H1 (cell line): ENCODE data around the gene POLDIP2. TPM values are rescaled to one million over a fixed set of nuclear protein-coding genes. Genes with fewer than 3 reads are reported as not detected.

Experiments used
- CTCF ChIA-PET: fragments of 300-600 bp; sonication (Branson Sonifier 250); formaldehyde crosslinking; loops from one replicate; lab custom pipeline; 2021; ENCODE audit not compliant: partially characterized antibody; lab: Charles Lee
- POLR2A ChIA-PET: fragments of 300-600 bp; sonication (Branson Sonifier 250); formaldehyde crosslinking; loops from one replicate; lab custom pipeline; 2021; ENCODE audit warnings: inconsistent platforms; ENCODE audit not compliant: partially characterized antibody; lab: Charles Lee
- DNase-seq, 2 experiments: peaks; one replicate each; pipeline versions ENCODE4 v3.0.0 to v3.0.0-alpha.2; 2010 to 2022; ENCODE audit warnings: low spot score in 2 of 2, low read depth in 1 of 2, mixed read lengths in 1 of 2
- FAIRE-seq: peaks from 2 replicates; lab custom pipeline; 2011; peaks lifted over from hg19 to GRCh38; lab: Jason Lieb, UNC
- H2AFZ ChIP-seq: 2 replicates; pipeline ENCODE4 v1.8.1; 2012; ENCODE audit warnings: low read length, inconsistent platforms
- H2AK5ac ChIP-seq: 2 replicates; pipeline ENCODE4 v1.6.1; 2013; ENCODE audit warnings: low read depth, low read length
- H2BK120ac ChIP-seq: replicated peaks from 2 replicates; pipeline ENCODE3; 2013; ENCODE audit warnings: low read depth, low read length, inconsistent platforms
- H2BK12ac ChIP-seq: 2 replicates; pipeline ENCODE4 v1.6.1; 2013; ENCODE audit warnings: low read depth, low read length
- H2BK15ac ChIP-seq: 2 replicates; pipeline ENCODE4 v1.6.1; 2013; ENCODE audit warnings: low read length
- H2BK20ac ChIP-seq: 2 replicates; pipeline ENCODE4 v1.6.1; 2013; ENCODE audit warnings: low read length
- H2BK5ac ChIP-seq: 2 replicates; pipeline ENCODE4 v1.6.1; 2013; ENCODE audit warnings: low read depth, low read length
- H3K14ac ChIP-seq: 2 replicates; pipeline ENCODE4 v1.6.1; 2013; ENCODE audit warnings: inconsistent platforms; ENCODE audit not compliant: insufficient read length
- H3K18ac ChIP-seq: 2 replicates; pipeline ENCODE4 v1.6.1; 2013; ENCODE audit warnings: low read length; ENCODE audit errors: extremely low read depth
- H3K23ac ChIP-seq: 2 replicates; pipeline ENCODE4 v1.6.1; 2013; ENCODE audit warnings: inconsistent platforms; ENCODE audit not compliant: insufficient read length
- H3K23me2 ChIP-seq: 2 replicates; pipeline ENCODE4 v1.6.1; 2013; ENCODE audit warnings: low read depth, low read length
- H3K27ac ChIP-seq: 2 replicates; pipeline ENCODE4 v1.6.1; 2011; ENCODE audit warnings: low read depth, low read length, inconsistent platforms
- H3K27me3 ChIP-seq, 4 experiments: replicated peaks in 1 of 4; 1 replicate in 1 of 4; 2 replicates in 3 of 4; pipeline versions ENCODE4 v1.6.1 to v1.8.1; 2011 to 2013; ENCODE audit warnings: low read length in 3 of 4, mild to moderate bottlenecking in 3 of 4, inconsistent platforms in 2 of 4, mixed read lengths in 2 of 4, moderate library complexity in 1 of 4; ENCODE audit not compliant: control insufficient read depth in 3 of 4, insufficient read depth in 3 of 4; ENCODE audit errors: extremely low read depth in 1 of 4
- H3K36me3 ChIP-seq, 4 experiments: 2 replicates each; pipeline versions ENCODE4 v1.6.1 to v1.8.1; 2011 to 2013; ENCODE audit warnings: mild to moderate bottlenecking in 4 of 4, low read length in 3 of 4, moderate library complexity in 2 of 4, control low read depth in 1 of 4, inconsistent platforms in 1 of 4; ENCODE audit not compliant: insufficient read depth in 4 of 4, control insufficient read depth in 2 of 4
- H3K4ac ChIP-seq: replicated peaks from 2 replicates; pipeline ENCODE3; 2013; ENCODE audit warnings: low read length, low read depth, mixed read lengths, inconsistent platforms; ENCODE audit not compliant: insufficient read length
- H3K4me1 ChIP-seq, 4 experiments: replicated peaks in 1 of 4; 1 replicate in 1 of 4; 2 replicates in 3 of 4; pipeline versions ENCODE4 v1.6.1 to v1.8.1; 2011 to 2013; ENCODE audit warnings: low read length in 3 of 4, inconsistent platforms in 2 of 4, mixed read lengths in 1 of 4; ENCODE audit not compliant: insufficient read depth in 4 of 4, control insufficient read depth in 3 of 4
- H3K4me2 ChIP-seq, 2 experiments: 2 replicates each; pipeline versions ENCODE4 v1.6.1 to v1.8.1; 2011 to 2013; ENCODE audit warnings: low read depth in 2 of 2, low read length in 2 of 2, control low read depth in 1 of 2, inconsistent platforms in 1 of 2, mild to moderate bottlenecking in 1 of 2; ENCODE audit not compliant: insufficient read depth in 1 of 2
- H3K4me3 ChIP-seq, 4 experiments: fragments of 200-600, 300-600 bp in 1 of 4; sonication (generic), shearing (Covaris generic), sonication (Bioruptor Twin) in 1 of 4; 2 replicates each; pipeline versions ENCODE4 v1.5.1 to v1.8.1; 2011 to 2016; ENCODE audit warnings: low read length in 4 of 4, low read depth in 3 of 4, control low read depth in 2 of 4, inconsistent platforms in 2 of 4, mild to moderate bottlenecking in 2 of 4, mixed read lengths in 1 of 4, moderate library complexity in 1 of 4; ENCODE audit not compliant: insufficient read depth in 2 of 4; ENCODE audit errors: extremely low read depth in 1 of 4
- H3K56ac ChIP-seq: replicated peaks from 2 replicates; pipeline ENCODE3; 2013; ENCODE audit warnings: low read depth, mild to moderate bottlenecking, mixed read lengths, low read length, inconsistent platforms; ENCODE audit not compliant: insufficient read length
- H3K79me1 ChIP-seq: 2 replicates; pipeline ENCODE4 v1.6.1; 2013; ENCODE audit warnings: low read depth, low read length, control low read depth
- H3K79me2 ChIP-seq, 2 experiments: 2 replicates each; pipeline versions ENCODE4 v1.6.1 to v1.8.1; 2012 to 2013; ENCODE audit warnings: low read length in 2 of 2, mild to moderate bottlenecking in 2 of 2, inconsistent platforms in 1 of 2; ENCODE audit not compliant: insufficient read depth in 2 of 2, control insufficient read depth in 1 of 2
- H3K9ac ChIP-seq, 4 experiments: replicated peaks in 1 of 4; 1 replicate in 1 of 4; 2 replicates in 3 of 4; pipeline versions ENCODE4 v1.6.1 to v1.8.1; 2011 to 2013; ENCODE audit warnings: low read depth in 3 of 4, low read length in 3 of 4, control low read depth in 2 of 4, mild to moderate bottlenecking in 2 of 4, moderate library complexity in 2 of 4, inconsistent platforms in 1 of 4; ENCODE audit errors: extremely low read depth in 1 of 4
- H3K9me3 ChIP-seq, 2 experiments: 2 replicates each; pipeline versions ENCODE4 v1.6.1 to v1.8.1; 2012 to 2013; ENCODE audit warnings: mild to moderate bottlenecking in 2 of 2, moderate library complexity in 2 of 2, control low read depth in 1 of 2, inconsistent platforms in 1 of 2, low read depth in 1 of 2, low read length in 1 of 2, mixed read lengths in 1 of 2; ENCODE audit not compliant: insufficient read depth in 2 of 2
- H4K20me1 ChIP-seq, 2 experiments: replicated peaks in 1 of 2; 2 replicates each; pipeline versions ENCODE3 to v1.8.1; 2011 to 2013; ENCODE audit warnings: inconsistent platforms in 2 of 2, low read length in 2 of 2, mild to moderate bottlenecking in 1 of 2; ENCODE audit not compliant: insufficient read depth in 2 of 2, control insufficient read depth in 1 of 2
- H4K5ac ChIP-seq: 2 replicates; pipeline ENCODE4 v1.6.1; 2013; ENCODE audit warnings: low read length, low read depth, mixed read lengths, inconsistent platforms; ENCODE audit not compliant: insufficient read length
- H4K8ac ChIP-seq: 2 replicates; pipeline ENCODE4 v1.8.0; 2013; ENCODE audit warnings: mild to moderate bottlenecking, moderate library complexity, low read length, inconsistent platforms; ENCODE audit not compliant: insufficient read depth; ENCODE audit errors: extremely low read depth
- H4K91ac ChIP-seq: replicated peaks from 2 replicates; pipeline ENCODE3; 2013; ENCODE audit warnings: low read length, mixed read lengths, inconsistent platforms; ENCODE audit not compliant: insufficient read length
- JUN ChIP-seq: IDR thresholded peaks from 2 replicates; pipeline ENCODE4 v1.6.1; 2011; ENCODE audit warnings: low read depth, mild to moderate bottlenecking, improper control_type of control experiment, low read length
- RNF2 ChIP-seq: fragments of 200-900, 300-1000 bp; sonication (generic); IDR thresholded peaks from 2 replicates; pipeline ENCODE4 v1.7.1; 2016; ENCODE audit warnings: borderline replicate concordance, low read depth, mild to moderate bottlenecking, antibody characterized with exemption, low read length; ENCODE audit not compliant: poor library complexity, severe bottlenecking; ENCODE audit errors: missing control alignments
- SP4 ChIP-seq: IDR thresholded peaks from 2 replicates; pipeline ENCODE4 v1.6.1; 2012; ENCODE audit warnings: low read length, inconsistent platforms
- WGBS, 2 experiments: shearing (Covaris generic) in 1 of 2; methylation state at CpG; one replicate each; pipeline versions ENCODE4 v1.1.6 to v1.1.7; 2013 to 2015; ENCODE audit warnings: low lambda C conversion rate in 2 of 2, mixed read lengths in 2 of 2, inconsistent platforms in 1 of 2, low coverage in 1 of 2, missing lambda C conversion rate in 1 of 2; ENCODE audit not compliant: insufficient replicate concordance in 2 of 2, insufficient coverage in 1 of 2, insufficient read length in 1 of 2; ENCODE audit errors: extremely low coverage in 1 of 2, missing lambda C conversion rate in 1 of 2; 5-methylcytosine and 5-hydroxymethylcytosine counted together
- polyA plus RNA-seq, 7 experiments: library from polyadenylated mRNA; depleted of rRNA in 3 of 7; stranded (reverse) in 5 of 7; unstranded in 2 of 7; fragments of >200 nt in 5 of 7; fragments of 200-250 nt in 2 of 7; gene quantifications; 1 replicate in 5 of 7; 2 replicates in 1 of 7; 4 replicates in 1 of 7; pipeline versions ENCODE4 v1.2.1 to v1.2.3, GENCODE V29; 2011 to 2013; ENCODE audit warnings: missing spikeins in 2 of 7, mixed read lengths in 2 of 7
- total RNA-seq: library from RNA; stranded (reverse); fragmentation: NEBNext Ultra II Directional; extraction: Animal tissue kit (Norgen Biotek cat#: 25700); gene quantifications from 2 replicates; pipeline ENCODE4 v1.2.1, GENCODE V29; 2021
- TF ChIP-seq, protein P1 (sequence below), 3 experiments: IDR thresholded peaks; 1 replicate in 2 of 3; 2 replicates in 1 of 3; pipeline versions ENCODE4 v1.5.1 to v1.6.1; 2011; ENCODE audit warnings: low read length in 3 of 3, mild to moderate bottlenecking in 3 of 3, inconsistent platforms in 2 of 3, low read depth in 1 of 3, moderate library complexity in 1 of 3; ENCODE audit not compliant: insufficient read depth in 1 of 3; ENCODE audit errors: control extremely low read depth in 1 of 3

The POLDIP2 gene
- total and polyA plus RNA-seq, 2 of the 8 experiments (the other 6 are each of a cell fraction or from before 2014, with no cell fraction given): 74.0 to 76.1 TPM

DNA sequence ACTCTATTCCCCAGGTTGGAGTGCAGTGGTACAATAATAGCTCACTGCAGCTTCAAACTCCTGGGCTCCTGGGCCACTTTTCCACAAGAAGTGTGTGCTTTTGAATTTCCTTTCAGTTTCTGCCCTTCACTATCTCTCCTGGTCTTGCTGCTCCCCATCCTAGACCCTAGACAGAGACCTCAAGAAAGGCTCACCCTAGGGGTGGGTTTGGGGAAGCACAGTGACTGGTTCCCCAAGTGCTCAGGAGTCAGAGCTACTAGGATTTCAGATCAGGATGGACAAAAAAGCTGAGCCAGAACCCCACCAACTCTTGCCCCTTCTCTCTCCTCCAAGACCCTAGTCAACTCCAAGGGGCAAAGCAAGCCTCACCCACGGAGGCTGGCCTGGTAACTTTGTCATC is 9.3 kb upstream of the POLDIP2 start:
- Histone ChIP-seq H3K79me1 (no peaks in the 10 kb centered on the region), H3K23me2 (peaks cover 4% of the 10 kb centered on the region; the same call in 1 of the 2 replicates), H3K4ac (no peak overlapping the region), H2BK15ac (no peak overlapping the region), H4K20me1 (no peaks in the 10 kb centered on the region), H3K4me2 (no peak overlapping the region), H3K4me3 (no peak overlapping the region), H3K56ac (no peak overlapping the region), H2BK120ac (no peak overlapping the region), H3K27ac (no peak overlapping the region), H4K8ac (no peak overlapping the region), H4K91ac (no peak overlapping the region), H3K18ac (no peak overlapping the region), H3K23ac (no peak overlapping the region), H2BK20ac (no peak overlapping the region), H2BK12ac (no peak overlapping the region), H3K9ac (no peak overlapping the region), H2AFZ (no peak overlapping the region), H3K14ac (no peak overlapping the region), H3K4me1 (peaks cover 3 to 10% (median 5%) of the 10 kb centered on the region in 4 experiments; a peak in 3 of 7 replicates), H4K5ac (no peak overlapping the region), H3K27me3 (no peaks in the 10 kb centered on the region), H2AK5ac (no peak overlapping the region), H3K36me3 (peaks cover 0 to 6% (median 2%) of the 10 kb centered on the region in 4 experiments; a peak in 4 of 8 replicates), H3K79me2 (no peaks in the 10 kb centered on the region), H2BK5ac (no peak overlapping the region), H3K9me3 (no peaks in the 10 kb centered on the region)
- DNase-seq (no peak), FAIRE-seq (no peak)
- TF ChIP-seq, protein P1, sequence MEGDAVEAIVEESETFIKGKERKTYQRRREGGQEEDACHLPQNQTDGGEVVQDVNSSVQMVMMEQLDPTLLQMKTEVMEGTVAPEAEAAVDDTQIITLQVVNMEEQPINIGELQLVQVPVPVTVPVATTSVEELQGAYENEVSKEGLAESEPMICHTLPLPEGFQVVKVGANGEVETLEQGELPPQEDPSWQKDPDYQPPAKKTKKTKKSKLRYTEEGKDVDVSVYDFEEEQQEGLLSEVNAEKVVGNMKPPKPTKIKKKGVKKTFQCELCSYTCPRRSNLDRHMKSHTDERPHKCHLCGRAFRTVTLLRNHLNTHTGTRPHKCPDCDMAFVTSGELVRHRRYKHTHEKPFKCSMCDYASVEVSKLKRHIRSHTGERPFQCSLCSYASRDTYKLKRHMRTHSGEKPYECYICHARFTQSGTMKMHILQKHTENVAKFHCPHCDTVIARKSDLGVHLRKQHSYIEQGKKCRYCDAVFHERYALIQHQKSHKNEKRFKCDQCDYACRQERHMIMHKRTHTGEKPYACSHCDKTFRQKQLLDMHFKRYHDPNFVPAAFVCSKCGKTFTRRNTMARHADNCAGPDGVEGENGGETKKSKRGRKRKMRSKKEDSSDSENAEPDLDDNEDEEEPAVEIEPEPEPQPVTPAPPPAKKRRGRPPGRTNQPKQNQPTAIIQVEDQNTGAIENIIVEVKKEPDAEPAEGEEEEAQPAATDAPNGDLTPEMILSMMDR (IDR thresholded peaks at IDR 0.05; ENCODE audit: control extremely low read depth in 1 of 3, insufficient read depth in 1 of 3, low read depth in 1 of 3, low read length in 3 of 3): peak; percentile 10 to 47 (median 16); a peak in 2 of 4 replicates
- TF ChIP-seq RNF2 (no peak), JUN (no peak), SP4 (no peak)
- ChIA-PET CTCF (interaction anchor here (0.7 to 2.8 kb wide), 9 partner anchors 12 to 138 kb away, joined by 3 to 10 read pairs (median 3); partner anchors contain the start of genes IFT20 and TNFAIP1), POLR2A (interaction anchor here (1.0 to 12.7 kb wide), 7 partner anchors 8 to 100 kb away, joined by 3 to 103 read pairs (median 3); partner anchors contain the start of gene POLDIP2)
- 73% methylated on average over 1 of the region's 1 CpG; no CpG with 5 or more reads in 1 of the 2 experiments for WGBS, 2 experiments
